Trophoblast cell (in vitro differentiated cells and primary cell): ENCODE measurements around the gene ATXN2.

ENCODE experiments used
- DNase-seq, 2 donors: peaks; one replicate each; pipeline ENCODE4 v3.0.0-alpha.2; 2016
- H2AFZ ChIP-seq: 2 replicates; pipeline ENCODE4 v1.6.1; 2013; ENCODE audit warnings: low read length, moderate library complexity, mild to moderate bottlenecking; ENCODE audit not compliant: insufficient read depth, poor library complexity
- H2AK5ac ChIP-seq: 2 replicates; pipeline ENCODE4 v1.6.1; 2013; ENCODE audit warnings: mild to moderate bottlenecking, low read length
- H2BK120ac ChIP-seq: 2 replicates; pipeline ENCODE4 v1.6.1; 2013; ENCODE audit warnings: low read length, mild to moderate bottlenecking, moderate library complexity; ENCODE audit not compliant: insufficient read depth, poor library complexity
- H2BK12ac ChIP-seq: 2 replicates; pipeline ENCODE4 v1.6.1; 2013; ENCODE audit warnings: mild to moderate bottlenecking, low read length, moderate library complexity
- H2BK5ac ChIP-seq: 2 replicates; pipeline ENCODE4 v1.6.1; 2013; ENCODE audit warnings: low read length, low read depth, moderate library complexity, mild to moderate bottlenecking; ENCODE audit not compliant: poor library complexity
- H3K14ac ChIP-seq: 2 replicates; pipeline ENCODE4 v1.6.1; 2013; ENCODE audit warnings: mild to moderate bottlenecking, low read length
- H3K18ac ChIP-seq: 2 replicates; pipeline ENCODE4 v1.6.1; 2013; ENCODE audit warnings: mild to moderate bottlenecking, low read length
- H3K23ac ChIP-seq: 2 replicates; pipeline ENCODE4 v1.6.1; 2013; ENCODE audit warnings: low read length
- H3K27ac ChIP-seq: 2 replicates; pipeline ENCODE4 v1.5.1; 2013; ENCODE audit warnings: low read depth, mild to moderate bottlenecking, inconsistent platforms, low read length, moderate library complexity
- H3K27me3 ChIP-seq: 2 replicates; pipeline ENCODE4 v1.6.1; 2013; ENCODE audit warnings: inconsistent platforms, mild to moderate bottlenecking, low read length, moderate library complexity; ENCODE audit not compliant: insufficient read depth
- H3K36me3 ChIP-seq, 2 experiments: 1 replicate in 1 of 2; 2 replicates in 1 of 2; pipeline ENCODE4 v1.6.1; 2013; ENCODE audit warnings: low read length in 2 of 2, mild to moderate bottlenecking in 2 of 2, moderate library complexity in 1 of 2; ENCODE audit not compliant: insufficient read depth in 2 of 2, control insufficient read depth in 1 of 2
- H3K4ac ChIP-seq: 2 replicates; pipeline ENCODE4 v1.6.1; 2013; ENCODE audit warnings: low read depth, mild to moderate bottlenecking, low read length, moderate library complexity
- H3K4me1 ChIP-seq, 2 experiments: 1 replicate in 1 of 2; 2 replicates in 1 of 2; pipeline ENCODE4 v1.6.1; 2013; ENCODE audit warnings: low read length in 2 of 2, mild to moderate bottlenecking in 2 of 2, moderate library complexity in 1 of 2; ENCODE audit not compliant: insufficient read depth in 2 of 2, control insufficient read depth in 1 of 2
- H3K4me2 ChIP-seq: 2 replicates; pipeline ENCODE4 v1.6.1; 2013; ENCODE audit warnings: inconsistent platforms, mild to moderate bottlenecking, low read length, moderate library complexity
- H3K4me3 ChIP-seq: 2 replicates; pipeline ENCODE4 v1.5.1; 2013; ENCODE audit warnings: mild to moderate bottlenecking, low read depth, low read length, inconsistent platforms
- H3K79me1 ChIP-seq: one replicate; pipeline ENCODE4 v1.6.1; 2013; ENCODE audit warnings: low read length
- H3K79me2 ChIP-seq: 2 replicates; pipeline ENCODE4 v1.6.1; 2013; ENCODE audit warnings: low read length, mild to moderate bottlenecking; ENCODE audit not compliant: control insufficient read depth, insufficient read depth, poor library complexity
- H3K9ac ChIP-seq: 2 replicates; pipeline ENCODE4 v1.6.1; 2013; ENCODE audit warnings: mild to moderate bottlenecking, low read length
- H3K9me3 ChIP-seq: 2 replicates; pipeline ENCODE4 v1.6.1; 2013; ENCODE audit warnings: low read depth, mild to moderate bottlenecking, control low read depth, inconsistent platforms, low read length; ENCODE audit not compliant: insufficient read depth
- H4K12ac ChIP-seq: 2 replicates; pipeline ENCODE4 v1.6.1; 2013; ENCODE audit warnings: low read depth, mild to moderate bottlenecking, low read length, moderate library complexity
- H4K8ac ChIP-seq: 2 replicates; pipeline ENCODE4 v1.6.1; 2013; ENCODE audit warnings: low read depth, mild to moderate bottlenecking, low read length, moderate library complexity
- H4K91ac ChIP-seq: one replicate; pipeline ENCODE4 v1.6.1; 2013; ENCODE audit warnings: low read depth, mild to moderate bottlenecking, low read length, moderate library complexity
- WGBS: extraction: QIAGEN DNeasy Blood & Tissue Kit; methylation state at CpG from one replicate; pipeline ENCODE4 v1.1.7; 2013; ENCODE audit warnings: missing lambda C conversion rate; ENCODE audit not compliant: insufficient read length, insufficient coverage; ENCODE audit errors: extremely low coverage; 5-methylcytosine and 5-hydroxymethylcytosine counted together

The ATXN2 gene

GRCh38 chr12:111431772-111432171, 167.3 kb downstream of the ATXN2 start:
- H3K36me3 ChIP-seq: no peaks in the 10 kb centered on the region
- DNase-seq: peak in 1 of 2 donors; percentile 46
- no peaks in the 10 kb centered on the region for H3K79me1 ChIP-seq
- no peak overlapping the region for H3K9ac ChIP-seq
- no peak overlapping the region for H2AFZ ChIP-seq
- H3K27me3 ChIP-seq: no peaks in the 10 kb centered on the region
- H4K12ac ChIP-seq: no peak overlapping the region
- H3K18ac ChIP-seq: no peak overlapping the region
- no peak overlapping the region for H3K4me3 ChIP-seq
- no peak overlapping the region for H2BK12ac ChIP-seq
- no peak overlapping the region for H3K14ac ChIP-seq
- H3K23ac ChIP-seq: no peak overlapping the region
- H3K4me2 ChIP-seq: no peak overlapping the region
- H2AK5ac ChIP-seq: no peak overlapping the region
- no peak overlapping the region for H3K27ac ChIP-seq
- no peak overlapping the region for H2BK120ac ChIP-seq
- peaks cover 3% of the 10 kb centered on the region for H3K9me3 ChIP-seq
- WGBS: no CpG with 5 or more reads among the region's 6 CpGs
- H3K79me2 ChIP-seq: no peaks in the 10 kb centered on the region
- no peak overlapping the region for H2BK5ac ChIP-seq
- no peak overlapping the region for H4K91ac ChIP-seq
- H3K4me1 ChIP-seq: peaks cover 0 to 4% of the 10 kb centered on the region in 2 experiments
- H4K8ac ChIP-seq: no peak overlapping the region
- no peak overlapping the region for H3K4ac ChIP-seq

- no peak overlapping the region for H3K4me2 ChIP-seq
- no peak overlapping the region for H3K18ac ChIP-seq
- no peak overlapping the region for H3K23ac ChIP-seq
- no peaks in the 10 kb centered on the region for H3K79me1 ChIP-seq
- no peak overlapping the region for H3K4ac ChIP-seq
- H3K9me3 ChIP-seq: peaks cover 2% of the 10 kb centered on the region
- H3K4me1 ChIP-seq: peaks cover 3 to 13% of the 10 kb centered on the region in 2 experiments
- no peaks in the 10 kb centered on the region for H3K79me2 ChIP-seq
- no peak overlapping the region for H3K9ac ChIP-seq
- H3K14ac ChIP-seq: peak overlapping the region; percentile 70
- no peaks in the 10 kb centered on the region for H3K27me3 ChIP-seq
- no peak overlapping the region for H2BK12ac ChIP-seq
- H3K27ac ChIP-seq: no peak overlapping the region
- no peak for DNase-seq
- H3K36me3 ChIP-seq: no peaks in the 10 kb centered on the region
- no peak overlapping the region for H2AK5ac ChIP-seq
- H2BK120ac ChIP-seq: no peak overlapping the region
- no peak overlapping the region for H2BK5ac ChIP-seq
- no peak overlapping the region for H3K4me3 ChIP-seq
- no CpG with 5 or more reads among the region's 17 CpGs for WGBS
- no peak overlapping the region for H2AFZ ChIP-seq
- H4K91ac ChIP-seq: no peak overlapping the region
- H4K12ac ChIP-seq: no peak overlapping the region
- H4K8ac ChIP-seq: no peak overlapping the region
These were observed 168.4 kb downstream of the ATXN2 start for GRCh38 chr12:111430433-111431353.

GRCh38 chr12:111429828-111430432, 169.2 kb downstream of the ATXN2 start:
- H2BK5ac ChIP-seq: no peak overlapping the region
- H3K18ac ChIP-seq: no peak overlapping the region
- no peak overlapping the region for H3K4ac ChIP-seq
- no peak overlapping the region for H3K4me3 ChIP-seq
- peaks cover 11 to 20% of the 10 kb centered on the region in 2 experiments for H3K4me1 ChIP-seq
- no peak overlapping the region for H3K23ac ChIP-seq
- H2AK5ac ChIP-seq: no peak overlapping the region
- H3K79me1 ChIP-seq: peaks cover 3% of the 10 kb centered on the region
- no peak overlapping the region for H3K27ac ChIP-seq
- H3K9me3 ChIP-seq: no peaks in the 10 kb centered on the region
- no CpG with 5 or more reads among the region's 21 CpGs for whole genome bisulfite sequencing
- no peak overlapping the region for H3K4me2 ChIP-seq
- no peak overlapping the region for H2AFZ ChIP-seq
- H4K91ac ChIP-seq: no peak overlapping the region
- no peak overlapping the region for H2BK12ac ChIP-seq
- H3K27me3 ChIP-seq: no peaks in the 10 kb centered on the region
- H3K9ac ChIP-seq: no peak overlapping the region
- H3K14ac ChIP-seq: no peak overlapping the region
- no peaks in the 10 kb centered on the region for H3K36me3 ChIP-seq
- H3K79me2 ChIP-seq: no peaks in the 10 kb centered on the region
- no peak overlapping the region for H2BK120ac ChIP-seq
- no peak overlapping the region for H4K12ac ChIP-seq
- H4K8ac ChIP-seq: no peak overlapping the region
- DNase-seq: no peak

- H3K18ac ChIP-seq: no peak overlapping the region
- WGBS: no CpG with 5 or more reads among the region's 21 CpGs
- no peak overlapping the region for H4K91ac ChIP-seq
- no peak overlapping the region for H3K4me2 ChIP-seq
- no peak overlapping the region for H2AFZ ChIP-seq
- no peak overlapping the region for H4K12ac ChIP-seq
- no peak overlapping the region for H3K27ac ChIP-seq
- no peaks in the 10 kb centered on the region for H3K27me3 ChIP-seq
- no peaks in the 10 kb centered on the region for H3K36me3 ChIP-seq
- peaks cover 3% of the 10 kb centered on the region for H3K79me1 ChIP-seq
- DNase-seq: no peak
- H3K79me2 ChIP-seq: no peaks in the 10 kb centered on the region
- no peak overlapping the region for H2BK120ac ChIP-seq
- no peak overlapping the region for H3K4ac ChIP-seq
- no peaks in the 10 kb centered on the region for H3K9me3 ChIP-seq
- no peak overlapping the region for H3K23ac ChIP-seq
- H3K4me3 ChIP-seq: no peak overlapping the region
- H2BK12ac ChIP-seq: no peak overlapping the region
- no peak overlapping the region for H2BK5ac ChIP-seq
- H2AK5ac ChIP-seq: no peak overlapping the region
- H3K9ac ChIP-seq: no peak overlapping the region
- no peak overlapping the region for H3K14ac ChIP-seq
- H4K8ac ChIP-seq: no peak overlapping the region
- H3K4me1 ChIP-seq: peaks cover 13 to 23% of the 10 kb centered on the region in 2 experiments
These were observed 170.4 kb downstream of the ATXN2 start for GRCh38 chr12:111428728-111429175.
